Adrenal gland (tissue), 12 donors: Measurements from ENCODE around the gene RAPGEF4. TPM values are rescaled to one million over a fixed set of nuclear protein-coding genes. Genes with fewer than 3 reads are reported as not detected.

Experiments used
- DNase-seq, 7 donors: peaks; one replicate each; pipeline ENCODE4 v3.0.0-alpha.2; 2019 to 2020
- H3K27ac ChIP-seq, 5 donors: fragments of 200-600 bp; sonication (generic) in 4 of 5; 1 replicate in 3 of 5; 2 replicates in 2 of 5; pipeline versions ENCODE4 v1.5.1 to v1.8.0; 2016 to 2020; ENCODE audit warnings: mild to moderate bottlenecking in 1 of 5
- H3K27me3 ChIP-seq: fragments of 200-600 bp; 2 replicates; pipeline ENCODE4 v1.8.0; 2021
- H3K36me3 ChIP-seq, 2 donors: fragments of 200-600 bp; replicated peaks in 1 of 2; 1 replicate in 1 of 2; 2 replicates in 1 of 2; pipeline versions ENCODE4 v1.5.1 to v1.8.0; 2018 to 2022
- H3K4me1 ChIP-seq, 2 donors: fragments of 200-600 bp; replicated peaks in 1 of 2; 1 replicate in 1 of 2; 2 replicates in 1 of 2; pipeline versions ENCODE4 v1.5.1 to v1.8.0; 2018 to 2021
- H3K4me3 ChIP-seq, 4 donors: fragments of 200-600 bp; sonication (generic) in 3 of 4; one replicate each; pipeline ENCODE4 v1.5.1; 2016 to 2018
- H3K9me3 ChIP-seq, 3 donors: fragments of 200-600 bp; sonication (generic) in 1 of 3; replicated peaks in 1 of 3; 1 replicate in 2 of 3; 2 replicates in 1 of 3; pipeline versions ENCODE4 v1.5.1 to v1.8.0; 2016 to 2021
- CTCF ChIP-seq, 6 experiments: fragments of 450-650 bp in 4 of 6; fragments of 200-600 bp in 2 of 6; sonication (generic) in 1 of 6; IDR thresholded peaks; 1 replicate in 5 of 6; 2 replicates in 1 of 6; pipeline versions ENCODE4 v1.5.1 to v1.8.0; 2016 to 2021; ENCODE audit warnings: antibody characterized with exemption in 6 of 6, mild to moderate bottlenecking in 2 of 6, moderate library complexity in 1 of 6
- POLR2A ChIP-seq, 2 donors: fragments of 450-650 bp; IDR thresholded peaks; one replicate each; pipeline ENCODE4 v1.6.1; 2017; ENCODE audit warnings: antibody characterized with exemption in 2 of 2, mild to moderate bottlenecking in 2 of 2, moderate library complexity in 1 of 2
- WGBS, 4 donors: extraction: QIAGEN DNeasy Blood & Tissue Kit in 2 of 4; methylation state at CpG; one replicate each; pipeline versions ENCODE4 v1.1.5 to v1.1.7; 2013 to 2017; 5-methylcytosine and 5-hydroxymethylcytosine counted together
- intact Hi-C, 2 donors: fragments of 100-400 bp; cut with DNase I; formaldehyde crosslinking; loops; one replicate each; pipeline versions ENCODE4 v1.14.1 to v1.15.0; 2022 to 2023
- polyA plus RNA-seq, 3 donors: library from polyadenylated mRNA; stranded (reverse); fragments of 200-250 nt in 2 of 3; fragments of 350-450 nt in 1 of 3; fragmentation: Illumina TruSeq in 1 of 3; extraction: RNeasy Lipid Tissue Mini Kit (QIAGEN cat#74804) in 1 of 3; gene quantifications; one replicate each; pipeline ENCODE4 v1.2.3, GENCODE V29; 2013 to 2014
- total RNA-seq, 9 donors: library from RNA; depleted of rRNA in 4 of 9; stranded (reverse); fragments of >200 nt in 4 of 9; fragments of 120-200 nt in 1 of 9; fragmentation: NEBNext Ultra II Directional in 1 of 9; extraction: Animal tissue kit (Norgen Biotek cat#: 25700) in 1 of 9; gene quantifications; one replicate each; pipeline versions ENCODE4 v1.1.0 to v1.2.4, GENCODE V29; 2013 to 2023
- donor health status: healthy with polysubstance abuse.
- donor health status: Bipolar disorder and iron deficiency.
- donor health status: DM: yes; HTN: yes; CAD: no.
- donor health status: DM: no; HTN: no; CAD: no.
- donor health status: DM: no; HTN: no; CAD: no.
- donor health status: DM: yes; HTN: yes; CAD: no.

The RAPGEF4 gene
- total and polyA plus RNA-seq, 12 donors = 24.8 to 288 (median 101) TPM

- H3K9me3 ChIP-seq = no peaks in the 10 kb centered on the region
- intact Hi-C loops = no loop called here
- no peak overlapping the region for H3K4me3 ChIP-seq
- no peak for TF ChIP-seq CTCF (IDR thresholded peaks at IDR 0.05)
- no peak for TF ChIP-seq POLR2A (IDR thresholded peaks at IDR 0.05)
- H3K4me1 ChIP-seq = peaks cover 0 to 2% of the 10 kb centered on the region in 2 donors
- 75 to 88% (median 82%) methylated on average over 7 to 8 of the region's 8 CpGs for WGBS, 4 donors
- peak in 5 of 7 donors; percentile 32 to 62 (median 45) for DNase-seq
- no peaks in the 10 kb centered on the region for H3K27me3 ChIP-seq
- peak overlapping the region in 2 of 5 donors; percentile 13 to 45 for H3K27ac ChIP-seq
- H3K36me3 ChIP-seq = no peaks in the 10 kb centered on the region
These were observed 307.8 kb downstream of the RAPGEF4 start for GRCh38 chr2:173043476-173043875.

- WGBS, 4 donors = 97 to 98% (median 98%) methylated on average over 13 of the region's 13 CpGs
These were observed 308.4 kb downstream of the RAPGEF4 start for GRCh38 chr2:173043897-173044519.

GRCh38 chr2:173044686-173045085 lies 309.0 kb downstream of the RAPGEF4 start:
- WGBS, 4 donors = 85 to 95% (median 93%) methylated on average over 7 to 10 of the region's 10 CpGs
- Histone ChIP-seq H3K36me3 (no peaks in the 10 kb centered on the region), H3K4me3 (no peak overlapping the region), H3K4me1 (peaks cover 8 to 15% of the 10 kb centered on the region in 2 donors), H3K27me3 (no peaks in the 10 kb centered on the region), H3K9me3 (no peaks in the 10 kb centered on the region), H3K27ac (no peak overlapping the region)
- no peak for DNase-seq
- intact Hi-C loops = no loop called here
- TF ChIP-seq CTCF (IDR thresholded peaks at IDR 0.05) = no peak
- TF ChIP-seq POLR2A (IDR thresholded peaks at IDR 0.05) = no peak

More at GRCh38 chr2:173043897-173044519, 308.4 kb downstream of the RAPGEF4 start:
- Histone ChIP-seq H3K27ac (peak overlapping the region in 1 of 5 donors; percentile 45), H3K36me3 (no peaks in the 10 kb centered on the region), H3K4me1 (peaks cover 1 to 8% of the 10 kb centered on the region in 2 donors), H3K27me3 (no peaks in the 10 kb centered on the region), H3K4me3 (no peak overlapping the region), H3K9me3 (no peaks in the 10 kb centered on the region)
- no peak for DNase-seq
- intact Hi-C loops = no loop called here
- TF ChIP-seq POLR2A (IDR thresholded peaks at IDR 0.05) = no peak
- no peak for TF ChIP-seq CTCF (IDR thresholded peaks at IDR 0.05)

- WGBS, 4 donors = 92 to 99% (median 98%) methylated on average over 2 of the region's 2 CpGs
- no peak overlapping the region for H3K4me3 ChIP-seq
- no peak for DNase-seq
- intact Hi-C loops = no loop called here
- TF ChIP-seq POLR2A (IDR thresholded peaks at IDR 0.05) = no peak
- TF ChIP-seq CTCF (IDR thresholded peaks at IDR 0.05) = no peak
- no peak overlapping the region for H3K27ac ChIP-seq
- H3K9me3 ChIP-seq = no peaks in the 10 kb centered on the region
- H3K27me3 ChIP-seq = no peaks in the 10 kb centered on the region
- H3K36me3 ChIP-seq = no peaks in the 10 kb centered on the region
- H3K4me1 ChIP-seq = peaks cover 10 to 16% of the 10 kb centered on the region in 2 donors
These were observed 309.5 kb downstream of the RAPGEF4 start for GRCh38 chr2:173045181-173045580.
